ENCODE measurements around the gene GNA15.

DNA sequence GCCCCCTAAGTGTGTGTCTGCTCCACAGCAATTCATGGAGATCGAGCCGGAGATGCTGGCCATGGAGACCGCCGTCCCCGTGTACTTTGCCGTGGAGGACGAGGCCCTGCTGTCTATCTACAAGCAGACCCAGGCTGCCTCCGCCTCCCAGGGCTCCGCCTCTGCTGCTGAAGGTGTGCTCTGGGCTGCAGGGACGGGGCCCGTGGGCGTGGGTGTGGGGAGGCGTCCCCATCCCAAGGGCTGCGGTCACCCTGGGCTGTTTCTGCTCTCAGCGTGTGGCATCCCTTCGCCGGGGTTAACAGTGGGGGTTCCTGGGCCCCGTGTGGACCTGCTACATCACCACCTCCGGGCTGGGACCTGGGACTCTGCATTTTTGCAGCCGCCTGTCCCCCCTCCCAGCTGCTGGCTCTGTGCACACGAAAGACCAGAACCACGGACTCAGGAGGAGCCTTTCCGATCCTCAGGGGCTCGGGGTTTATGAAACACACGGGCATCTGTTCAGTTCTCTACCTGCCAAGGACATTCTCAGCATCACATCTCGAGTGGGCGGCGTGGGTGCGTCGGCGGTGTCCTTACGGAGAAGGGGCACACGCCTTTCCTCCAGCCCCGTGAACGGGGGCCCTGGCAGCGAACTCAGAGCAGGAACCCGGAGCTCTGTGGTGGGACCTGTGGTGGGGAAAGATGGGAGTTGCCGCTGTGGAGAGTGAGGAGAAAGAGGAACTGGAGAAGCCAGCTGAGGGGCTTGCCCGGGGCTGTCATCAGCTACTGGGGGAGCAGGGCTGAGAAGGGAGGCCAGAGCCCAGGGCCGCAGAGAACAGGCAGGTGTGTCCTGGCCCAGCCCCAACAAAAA, 57.6 kb downstream of the GNA15 start:
- TF ChIP-seq, protein P1, sequence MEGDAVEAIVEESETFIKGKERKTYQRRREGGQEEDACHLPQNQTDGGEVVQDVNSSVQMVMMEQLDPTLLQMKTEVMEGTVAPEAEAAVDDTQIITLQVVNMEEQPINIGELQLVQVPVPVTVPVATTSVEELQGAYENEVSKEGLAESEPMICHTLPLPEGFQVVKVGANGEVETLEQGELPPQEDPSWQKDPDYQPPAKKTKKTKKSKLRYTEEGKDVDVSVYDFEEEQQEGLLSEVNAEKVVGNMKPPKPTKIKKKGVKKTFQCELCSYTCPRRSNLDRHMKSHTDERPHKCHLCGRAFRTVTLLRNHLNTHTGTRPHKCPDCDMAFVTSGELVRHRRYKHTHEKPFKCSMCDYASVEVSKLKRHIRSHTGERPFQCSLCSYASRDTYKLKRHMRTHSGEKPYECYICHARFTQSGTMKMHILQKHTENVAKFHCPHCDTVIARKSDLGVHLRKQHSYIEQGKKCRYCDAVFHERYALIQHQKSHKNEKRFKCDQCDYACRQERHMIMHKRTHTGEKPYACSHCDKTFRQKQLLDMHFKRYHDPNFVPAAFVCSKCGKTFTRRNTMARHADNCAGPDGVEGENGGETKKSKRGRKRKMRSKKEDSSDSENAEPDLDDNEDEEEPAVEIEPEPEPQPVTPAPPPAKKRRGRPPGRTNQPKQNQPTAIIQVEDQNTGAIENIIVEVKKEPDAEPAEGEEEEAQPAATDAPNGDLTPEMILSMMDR (IDR thresholded peaks at IDR 0.05; ENCODE audit: low read length), result no peak
- TF ChIP-seq EZH2phosphoT487 (IDR thresholded peaks at IDR 0.05; ENCODE audit: low read length), result no peak
